Peyer's patch (tissue), 4 donors: Measurements from ENCODE around the gene NME7.

Experiments
- CTCF ChIP-seq, 6 experiments: fragments of 450-650 bp in 4 of 6; fragments of 200-600 bp in 2 of 6; sonication (generic) in 1 of 6; IDR thresholded peaks; one replicate each; pipeline ENCODE4 v1.5.1; 2017 to 2019; ENCODE audit warnings: antibody characterized with exemption in 6 of 6, mild to moderate bottlenecking in 3 of 6, moderate library complexity in 1 of 6
- POLR2A ChIP-seq, 2 donors: fragments of 450-650 bp; IDR thresholded peaks; one replicate each; pipeline ENCODE4 v1.5.1; 2017; ENCODE audit warnings: antibody characterized with exemption in 2 of 2, mild to moderate bottlenecking in 2 of 2, moderate library complexity in 2 of 2

- TF ChIP-seq CTCF (IDR thresholded peaks at IDR 0.05) (no peak), POLR2A (IDR thresholded peaks at IDR 0.05) (no peak)
Measured at GRCh38 chr1:169128562-169128961, 239.0 kb downstream of the NME7 start.
